T1000 (cell line): Measurements from ENCODE around the gene ARAP3.
"Not testable (repeated sequence)": the region's sequence is repeated elsewhere in the genome, so short reads cannot be mapped to it uniquely, and the experiment has no call there.

Experiments
- DNase-seq: peaks from one replicate; lab custom pipeline; 2025; ENCODE audit warnings: mixed read lengths; lab: John Stamatoyannopoulos, UW

The ARAP3 gene, protein sequence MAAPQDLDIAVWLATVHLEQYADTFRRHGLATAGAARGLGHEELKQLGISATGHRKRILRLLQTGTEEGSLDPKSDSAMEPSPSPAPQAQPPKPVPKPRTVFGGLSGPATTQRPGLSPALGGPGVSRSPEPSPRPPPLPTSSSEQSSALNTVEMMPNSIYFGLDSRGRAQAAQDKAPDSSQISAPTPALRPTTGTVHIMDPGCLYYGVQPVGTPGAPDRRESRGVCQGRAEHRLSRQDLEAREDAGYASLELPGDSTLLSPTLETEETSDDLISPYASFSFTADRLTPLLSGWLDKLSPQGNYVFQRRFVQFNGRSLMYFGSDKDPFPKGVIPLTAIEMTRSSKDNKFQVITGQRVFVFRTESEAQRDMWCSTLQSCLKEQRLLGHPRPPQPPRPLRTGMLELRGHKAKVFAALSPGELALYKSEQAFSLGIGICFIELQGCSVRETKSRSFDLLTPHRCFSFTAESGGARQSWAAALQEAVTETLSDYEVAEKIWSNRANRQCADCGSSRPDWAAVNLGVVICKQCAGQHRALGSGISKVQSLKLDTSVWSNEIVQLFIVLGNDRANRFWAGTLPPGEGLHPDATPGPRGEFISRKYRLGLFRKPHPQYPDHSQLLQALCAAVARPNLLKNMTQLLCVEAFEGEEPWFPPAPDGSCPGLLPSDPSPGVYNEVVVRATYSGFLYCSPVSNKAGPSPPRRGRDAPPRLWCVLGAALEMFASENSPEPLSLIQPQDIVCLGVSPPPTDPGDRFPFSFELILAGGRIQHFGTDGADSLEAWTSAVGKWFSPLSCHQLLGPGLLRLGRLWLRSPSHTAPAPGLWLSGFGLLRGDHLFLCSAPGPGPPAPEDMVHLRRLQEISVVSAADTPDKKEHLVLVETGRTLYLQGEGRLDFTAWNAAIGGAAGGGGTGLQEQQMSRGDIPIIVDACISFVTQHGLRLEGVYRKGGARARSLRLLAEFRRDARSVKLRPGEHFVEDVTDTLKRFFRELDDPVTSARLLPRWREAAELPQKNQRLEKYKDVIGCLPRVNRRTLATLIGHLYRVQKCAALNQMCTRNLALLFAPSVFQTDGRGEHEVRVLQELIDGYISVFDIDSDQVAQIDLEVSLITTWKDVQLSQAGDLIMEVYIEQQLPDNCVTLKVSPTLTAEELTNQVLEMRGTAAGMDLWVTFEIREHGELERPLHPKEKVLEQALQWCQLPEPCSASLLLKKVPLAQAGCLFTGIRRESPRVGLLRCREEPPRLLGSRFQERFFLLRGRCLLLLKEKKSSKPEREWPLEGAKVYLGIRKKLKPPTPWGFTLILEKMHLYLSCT (N-terminal part only)

DNA sequence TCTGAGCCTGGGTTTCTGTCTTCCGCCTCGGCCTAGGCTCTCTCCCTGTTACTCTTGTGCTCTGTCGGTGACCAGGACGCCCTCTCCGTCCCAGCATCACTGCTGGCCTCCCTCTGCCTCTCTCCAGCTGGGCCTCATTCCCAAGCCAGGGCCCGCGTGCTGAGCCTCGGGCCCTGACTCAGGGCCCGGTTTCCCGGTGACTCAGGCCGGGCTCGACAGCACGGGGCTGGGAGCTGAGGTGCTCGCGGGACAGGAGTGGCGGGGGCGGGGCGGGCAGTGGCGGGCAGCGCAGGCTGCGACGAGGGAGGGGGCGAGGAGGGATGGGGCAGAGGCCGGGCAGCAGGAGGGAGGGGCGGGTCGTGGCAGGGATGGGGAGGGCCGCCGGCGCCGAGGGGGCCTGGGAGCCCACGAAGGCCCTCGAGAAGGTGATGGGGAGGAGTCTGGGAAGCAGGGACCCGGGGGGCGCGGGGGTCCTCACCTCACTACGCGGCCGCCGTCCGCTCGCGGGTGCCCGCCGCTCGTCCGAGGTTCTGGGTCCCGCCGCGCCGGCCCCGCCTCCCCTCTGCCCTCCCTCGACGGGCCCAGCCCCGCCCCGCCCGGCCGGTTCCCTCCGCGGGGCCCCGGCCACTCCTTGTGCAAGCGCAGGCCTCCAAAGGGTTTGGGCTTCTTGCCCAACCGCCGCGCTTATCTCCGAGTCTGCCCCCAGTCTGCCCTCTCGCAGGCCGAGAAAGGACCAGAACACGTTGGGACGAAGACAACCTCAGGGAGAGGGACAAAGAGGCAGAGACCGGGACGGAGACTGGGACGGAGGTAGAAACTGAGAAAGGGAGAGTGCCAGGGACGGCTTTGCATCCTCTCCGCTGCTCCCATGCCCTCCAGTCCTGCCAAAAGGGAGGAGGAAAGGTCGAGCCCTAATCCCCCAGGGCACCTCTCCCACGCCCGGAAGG lies at the start of gene ARAP3:
TSS of gene ARAP3 (minus strand) at position 536 of the 947 bp plus-strand sequence. CDS start 1,744 bp downstream, outside the sequence.
- DNase-seq = peak; percentile 66

DNA sequence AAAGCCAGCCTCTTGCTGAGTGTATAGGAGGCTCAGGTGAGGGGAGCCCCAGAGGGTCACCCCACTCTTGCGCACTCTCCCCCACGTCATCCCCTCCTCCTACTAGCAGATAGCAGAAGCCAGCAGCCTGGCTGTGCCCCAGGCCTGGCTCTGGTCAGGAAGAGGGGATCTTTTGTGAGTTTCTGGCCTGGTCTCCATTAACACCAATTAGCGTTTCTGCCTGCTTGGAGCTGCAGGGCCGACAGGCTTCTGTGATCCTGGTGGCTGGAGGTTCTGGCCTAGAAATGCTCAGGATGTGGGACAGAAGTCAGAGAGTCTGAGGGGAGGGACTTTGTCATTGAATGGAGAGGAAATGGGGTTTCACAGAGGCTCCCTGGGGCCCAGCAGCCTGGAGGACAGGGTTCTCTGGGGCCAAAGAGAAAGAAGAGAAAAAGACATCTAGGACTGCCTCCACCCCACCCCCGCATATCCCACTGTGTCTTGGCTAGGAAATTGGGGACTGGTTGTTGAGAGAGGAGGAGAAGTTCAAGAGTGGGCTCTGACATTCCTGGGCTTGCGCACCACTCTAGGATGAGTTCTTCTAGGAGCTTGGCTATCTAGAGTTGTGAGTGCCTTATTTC lies 47.5 kb upstream of the ARAP3 start:
- no peak for DNase-seq

DNA sequence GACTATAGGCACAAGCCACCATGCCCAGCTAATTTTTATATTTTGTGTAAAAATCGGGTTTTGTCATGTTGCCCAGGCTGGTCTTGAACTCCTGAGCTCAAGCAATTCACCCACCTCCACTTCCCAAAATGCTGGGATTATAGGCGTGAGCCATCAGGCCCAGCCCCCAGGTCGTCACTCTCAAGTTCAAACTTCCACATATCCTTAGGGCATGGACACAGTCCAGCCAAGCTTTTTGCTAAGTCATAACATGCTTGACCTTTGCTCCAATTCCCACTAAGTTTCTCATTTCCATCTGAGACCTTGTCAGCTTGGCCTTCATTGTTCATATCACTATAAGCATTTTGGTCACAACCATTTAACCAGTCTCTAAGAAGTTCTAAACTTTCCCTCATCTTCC lies 43.9 kb upstream of the ARAP3 start:
- no peak for DNase-seq

- DNase-seq = not testable (repeated sequence)
These were observed 43.1 kb upstream of the ARAP3 start for GRCh38 chr5:141725174-141725573.

GRCh38 chr5:141722266-141722665 lies 40.2 kb upstream of the ARAP3 start:
- DNase-seq = no peak

DNA sequence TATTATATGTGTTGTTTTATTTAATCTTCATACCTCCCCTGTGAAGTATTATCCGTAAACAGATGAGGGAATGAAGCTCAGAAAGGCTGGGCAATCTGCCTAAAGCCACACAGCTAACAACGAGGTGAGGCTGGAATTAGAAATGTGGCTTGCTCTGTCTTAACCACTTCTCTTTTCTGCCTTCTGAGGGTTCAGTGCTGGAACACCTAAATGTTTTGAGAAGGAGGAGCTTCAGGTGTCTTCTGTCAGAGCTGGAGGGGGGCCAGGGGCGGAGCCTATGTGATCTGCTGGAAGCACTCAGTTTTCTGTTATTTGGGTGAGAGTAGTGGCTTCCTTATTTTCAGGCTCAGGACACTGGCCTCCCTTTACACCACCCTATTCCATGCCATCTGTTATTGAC lies 35.0 kb upstream of the ARAP3 start:
- DNase-seq = no peak

- no peak for DNase-seq
These were observed 34.4 kb upstream of the ARAP3 start for GRCh38 chr5:141716468-141716867.

GRCh38 chr5:141716009-141716408 lies 34.0 kb upstream of the ARAP3 start:
- DNase-seq = no peak

GRCh38 chr5:141715346-141715905 lies 33.4 kb upstream of the ARAP3 start:
- no peak for DNase-seq

DNA sequence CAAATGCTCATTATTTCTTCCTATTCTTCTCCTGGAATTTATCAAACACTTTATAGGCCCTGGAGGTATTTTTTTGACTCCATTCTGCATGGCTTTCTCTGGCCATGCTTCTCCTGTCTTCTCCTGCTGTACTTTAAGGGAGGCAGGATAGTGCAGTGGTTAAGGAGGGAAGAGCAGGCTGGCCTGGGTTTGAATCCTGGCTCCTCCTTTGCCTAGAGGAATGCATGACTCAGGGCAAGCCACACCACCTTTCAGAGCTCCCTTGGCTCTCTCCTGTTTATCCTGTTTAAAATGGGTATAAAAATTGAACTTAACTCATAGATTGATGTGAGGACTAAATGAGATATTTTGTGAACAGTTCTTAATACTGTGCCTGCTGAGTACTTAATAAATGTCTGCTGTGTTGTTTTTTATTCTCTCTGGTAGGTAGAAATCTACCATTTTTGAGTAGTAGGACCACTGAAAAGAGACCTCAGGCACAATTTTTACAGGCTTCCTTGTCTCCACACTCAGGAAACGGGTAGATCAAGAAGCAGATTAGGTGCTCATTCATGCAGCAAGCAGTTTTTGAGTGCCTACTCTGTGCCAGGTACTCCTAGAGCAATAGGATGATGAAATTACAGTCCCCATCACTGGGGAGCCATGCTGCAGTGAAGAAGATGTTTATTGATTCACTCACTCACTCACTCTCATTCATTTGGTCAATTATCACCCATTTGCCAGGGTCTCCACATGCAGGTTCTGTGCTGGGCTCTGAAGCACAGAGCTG lies 32.7 kb upstream of the ARAP3 start:
- no peak for DNase-seq

DNA sequence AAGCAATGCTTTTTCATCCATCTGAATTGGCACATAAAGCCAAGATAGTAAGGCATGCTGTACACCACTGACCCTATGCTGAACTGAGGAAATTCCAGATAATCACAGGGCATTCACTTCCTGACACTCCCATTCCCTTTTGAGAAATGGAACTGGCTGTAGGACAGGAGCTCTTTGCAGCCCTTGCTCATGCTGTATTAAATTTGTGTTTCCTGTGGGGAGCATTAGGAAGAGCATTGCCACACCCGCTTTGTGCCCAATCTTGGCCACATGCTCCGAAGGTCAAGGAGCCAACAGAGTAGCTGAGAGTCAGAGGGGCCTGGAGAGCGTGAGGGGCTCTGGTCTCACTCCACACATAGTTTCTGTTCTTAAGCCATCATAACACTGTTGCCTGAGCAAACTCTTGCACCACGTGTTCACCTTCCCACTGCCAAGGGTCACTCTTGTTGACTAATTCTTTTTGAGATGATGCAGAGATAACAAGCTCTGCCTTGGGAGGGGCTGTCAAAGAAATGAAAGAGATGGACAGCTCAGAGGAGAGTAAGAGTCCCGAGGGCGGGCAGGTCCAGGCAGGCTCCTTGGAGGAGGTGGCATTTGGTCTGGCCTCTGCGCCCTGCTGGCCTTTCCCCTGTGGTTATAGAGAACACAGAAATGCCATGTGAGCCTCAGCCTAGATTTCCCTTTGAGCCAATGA lies 31.7 kb upstream of the ARAP3 start:
- no peak for DNase-seq

- DNase-seq = no peak
These were observed 29.7 kb upstream of the ARAP3 start for GRCh38 chr5:141711687-141712086.

DNA sequence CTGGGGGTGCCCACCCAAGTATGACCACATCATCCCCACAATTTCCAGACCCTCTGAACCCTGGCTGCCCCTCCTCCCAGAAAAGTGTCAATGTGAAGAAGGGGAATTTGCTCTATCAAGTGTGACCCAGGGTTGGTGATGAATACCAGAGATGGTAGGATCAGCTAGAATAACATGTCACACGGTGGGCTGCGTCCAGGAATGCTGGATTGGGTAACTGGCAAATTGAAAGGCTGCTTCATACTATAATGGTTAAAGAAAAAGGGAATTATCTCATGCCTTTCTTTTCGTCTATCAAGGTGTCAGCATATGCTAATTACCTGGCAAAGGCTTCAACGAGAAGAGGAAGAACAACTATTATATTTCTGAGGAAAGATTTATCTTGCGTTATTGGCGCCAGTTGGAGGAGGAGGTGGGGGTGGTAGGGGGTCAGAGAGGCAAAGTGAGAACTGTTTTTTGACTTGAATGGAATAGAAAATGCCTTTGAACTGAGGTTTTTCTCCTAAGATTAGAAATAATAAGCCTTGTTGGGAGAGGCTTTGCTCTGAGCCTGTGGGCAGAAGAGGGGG lies 27.8 kb upstream of the ARAP3 start:
- DNase-seq = no peak

- DNase-seq = no peak
These were observed 26.0 kb upstream of the ARAP3 start for GRCh38 chr5:141708016-141708415.

DNA sequence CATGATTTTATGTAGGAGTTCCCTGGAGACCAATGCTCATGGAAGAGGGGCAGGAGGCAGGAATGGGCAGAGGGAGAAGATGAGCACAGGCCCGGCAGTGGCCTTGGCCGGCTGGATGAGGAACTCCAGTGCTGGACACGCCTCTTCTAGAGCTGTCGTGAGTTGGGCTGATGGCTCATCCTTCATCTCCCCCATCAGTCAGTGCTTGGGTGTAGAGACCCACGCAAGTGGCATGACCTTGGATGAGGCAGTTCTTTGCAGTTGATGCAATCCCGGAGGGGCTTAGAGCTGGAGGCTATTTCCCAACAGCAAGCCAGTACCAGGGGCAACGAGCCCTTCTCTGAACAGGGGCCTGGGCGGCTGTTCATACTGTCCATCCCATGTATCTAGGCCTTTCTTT lies 25.5 kb upstream of the ARAP3 start:
- no peak for DNase-seq

DNA sequence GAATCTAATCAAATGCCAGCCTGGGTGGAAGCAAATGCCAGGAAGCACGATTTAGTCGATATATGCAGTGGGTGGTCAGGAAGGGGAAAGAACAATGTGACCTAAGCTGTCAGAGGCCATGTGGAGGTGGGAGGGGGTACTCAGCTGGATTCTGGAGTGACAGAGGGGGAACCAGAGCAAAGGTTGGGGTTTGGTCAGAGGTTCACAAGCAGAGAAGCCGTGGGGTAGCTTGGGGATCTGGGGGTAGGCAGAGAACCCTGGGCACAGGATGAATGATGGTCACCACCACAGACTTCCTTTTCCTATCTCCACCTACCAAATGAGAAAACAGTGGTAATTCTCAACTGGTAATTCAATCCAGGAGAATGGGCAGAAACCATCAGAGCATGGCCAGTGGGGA lies 24.1 kb upstream of the ARAP3 start:
- DNase-seq = no peak

DNA sequence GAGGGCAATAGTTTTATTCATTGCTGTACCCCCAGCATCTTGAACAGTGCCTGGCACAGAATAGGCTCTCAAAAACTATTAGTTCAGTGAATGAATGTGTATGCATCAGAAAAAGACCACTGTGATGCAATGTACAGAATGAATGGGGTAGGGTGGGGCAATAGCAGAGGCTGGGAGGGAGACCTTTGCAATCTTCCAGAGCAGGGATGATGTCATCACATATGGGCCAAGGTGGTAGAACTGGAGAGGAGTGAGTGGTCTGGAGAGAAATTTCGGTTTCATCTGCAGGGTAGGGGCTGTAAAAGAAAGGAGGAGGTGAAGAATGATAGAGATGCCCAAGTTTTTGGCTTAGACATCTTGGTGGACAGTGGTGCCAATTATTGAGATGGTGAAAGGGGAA lies 23.4 kb upstream of the ARAP3 start:
- no peak for DNase-seq

DNA sequence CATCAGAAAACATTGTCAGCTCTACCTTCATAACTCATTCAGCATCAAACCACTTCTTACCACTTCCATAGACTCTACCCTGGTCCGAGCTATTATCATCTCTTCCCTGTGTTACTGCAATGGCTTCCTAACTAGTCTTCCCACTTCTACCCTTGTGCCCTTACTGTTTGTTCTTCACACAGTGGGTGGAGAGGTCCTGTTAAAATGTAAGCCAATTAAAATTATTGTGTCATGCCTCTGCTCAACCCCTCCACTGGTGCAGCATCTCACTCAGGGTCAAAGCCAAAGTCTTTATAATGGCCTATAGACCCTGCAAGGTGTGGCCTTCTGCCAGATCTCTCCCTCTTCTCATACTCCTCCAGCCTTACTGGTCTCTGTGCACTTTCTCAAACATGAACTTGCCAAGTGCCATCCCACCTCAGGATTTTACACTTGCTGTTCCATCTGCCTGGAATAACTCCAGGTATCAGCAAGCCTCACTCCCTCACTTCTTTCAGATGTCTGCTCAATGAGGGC lies 22.8 kb upstream of the ARAP3 start:
- DNase-seq = no peak
